HS-5 (cell line): ENCODE results near the gene DNER.

ENCODE experiments used
- DNase-seq: peaks from one replicate; pipeline ENCODE4 v3.0.0-alpha.2; 2012; ENCODE audit warnings: low read depth

The DNER gene

DNA sequence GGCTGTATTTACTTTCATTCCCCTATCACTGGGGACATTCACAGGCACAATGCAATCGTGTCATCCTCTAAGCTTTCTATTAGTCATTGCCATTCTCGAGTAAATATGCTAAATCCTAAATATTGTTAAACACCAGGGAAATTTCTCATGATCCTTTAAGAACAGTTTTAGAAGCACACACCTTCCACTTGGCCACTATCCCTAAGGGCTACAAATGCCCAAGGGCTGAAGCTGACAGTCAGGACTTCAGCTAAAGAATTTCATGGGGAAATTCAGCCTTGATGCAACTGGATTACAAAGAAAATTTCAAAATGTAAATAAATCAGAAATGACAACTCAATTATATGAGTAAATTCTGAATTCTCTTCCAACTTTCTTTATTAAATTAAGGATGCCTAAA lies 280.2 kb downstream of the DNER start:
- no peak for DNase-seq

- DNase-seq, result no peak
These were observed 281.0 kb downstream of the DNER start for GRCh38 chr2:229433351-229433750.

- DNase-seq, result peak; percentile 50
These were observed 282.9 kb downstream of the DNER start for GRCh38 chr2:229431327-229431954.

DNA sequence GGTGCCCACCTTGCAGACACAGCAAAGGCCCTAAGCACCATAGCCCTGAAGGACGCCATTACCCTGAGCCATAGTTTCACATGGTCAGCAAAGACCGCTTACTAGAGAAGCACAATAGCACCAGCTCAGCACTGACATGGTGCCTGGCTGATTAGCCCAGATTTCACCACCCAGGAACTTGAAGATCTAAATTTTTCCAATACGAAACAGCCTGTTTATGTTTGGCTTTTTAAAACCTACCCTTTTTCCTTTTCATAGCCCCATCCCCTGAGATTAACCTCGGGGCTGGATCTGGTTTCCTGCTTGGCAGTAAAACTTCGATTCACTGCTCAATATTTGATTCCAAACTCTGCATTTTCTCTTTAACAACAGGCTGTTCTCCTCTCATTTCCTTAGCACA lies 284.8 kb downstream of the DNER start:
- DNase-seq, result no peak

GRCh38 chr2:229426464-229426863 lies 287.9 kb downstream of the DNER start:
- no peak for DNase-seq

DNA sequence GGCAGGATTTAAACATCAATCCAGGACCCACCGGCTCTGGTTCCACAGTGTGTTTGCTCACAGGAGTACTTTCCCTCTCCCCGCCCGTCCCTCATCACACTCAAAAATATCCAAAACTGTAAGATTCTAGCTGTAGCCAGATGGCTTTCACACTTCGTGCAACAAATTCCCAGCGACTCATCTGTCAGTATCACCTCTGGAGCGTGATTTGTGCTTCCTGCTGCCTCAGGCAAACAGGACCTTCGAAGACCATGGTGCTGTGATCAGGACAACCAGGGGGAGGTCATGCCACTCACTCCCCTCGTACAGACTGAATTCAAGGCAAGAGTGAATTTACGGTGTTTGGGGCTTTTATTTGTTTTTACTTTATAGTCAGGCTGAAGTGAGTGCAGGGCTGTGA lies 288.8 kb downstream of the DNER start:
- DNase-seq, result no peak

GRCh38 chr2:229422063-229422462 lies 292.3 kb downstream of the DNER start:
- DNase-seq, result no peak

DNA sequence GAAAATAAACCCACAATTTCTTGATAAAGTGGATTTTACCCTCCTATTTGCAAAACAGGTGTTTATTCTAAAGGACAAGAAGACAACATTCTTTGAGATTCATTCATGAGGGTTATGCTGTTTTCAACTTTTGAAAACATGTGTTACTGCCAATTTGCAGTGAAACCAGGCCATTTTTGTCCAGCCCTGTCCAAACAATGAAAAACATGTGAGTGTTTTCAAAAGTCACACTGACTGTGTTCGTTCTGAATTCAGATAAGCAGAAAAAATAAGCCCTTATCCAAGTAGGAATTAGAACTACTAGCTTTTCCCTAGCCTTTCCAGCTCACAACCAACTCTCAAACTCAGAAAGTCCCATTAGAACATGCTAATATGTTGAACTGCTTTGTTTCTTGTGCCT lies 295.2 kb downstream of the DNER start:
- no peak for DNase-seq

DNA sequence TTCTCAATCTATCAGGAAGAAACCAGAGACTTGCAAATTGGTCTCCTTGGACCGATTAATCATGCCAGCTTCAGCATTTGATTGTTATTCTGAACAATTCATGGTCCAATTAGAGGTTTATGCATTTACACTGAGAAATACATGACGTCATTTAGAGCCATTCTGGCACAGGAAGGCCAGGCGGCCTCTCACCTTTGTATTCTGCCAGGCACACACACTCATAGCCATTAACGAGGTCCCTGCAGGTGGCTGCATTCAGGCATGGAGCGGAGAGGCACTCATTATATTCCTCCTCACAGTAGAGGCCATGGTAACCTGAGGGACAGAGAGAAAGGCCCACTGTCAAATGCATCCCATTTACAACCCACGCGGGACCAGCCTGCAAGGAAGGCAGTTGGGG lies 296.4 kb downstream of the DNER start:
- no peak for DNase-seq

GRCh38 chr2:229417176-229417575 lies 297.2 kb downstream of the DNER start:
- DNase-seq, result no peak

GRCh38 chr2:229416116-229416694 lies 298.1 kb downstream of the DNER start:
- DNase-seq, result no peak

GRCh38 chr2:229414631-229415030 lies 299.7 kb downstream of the DNER start:
- no peak for DNase-seq

DNA sequence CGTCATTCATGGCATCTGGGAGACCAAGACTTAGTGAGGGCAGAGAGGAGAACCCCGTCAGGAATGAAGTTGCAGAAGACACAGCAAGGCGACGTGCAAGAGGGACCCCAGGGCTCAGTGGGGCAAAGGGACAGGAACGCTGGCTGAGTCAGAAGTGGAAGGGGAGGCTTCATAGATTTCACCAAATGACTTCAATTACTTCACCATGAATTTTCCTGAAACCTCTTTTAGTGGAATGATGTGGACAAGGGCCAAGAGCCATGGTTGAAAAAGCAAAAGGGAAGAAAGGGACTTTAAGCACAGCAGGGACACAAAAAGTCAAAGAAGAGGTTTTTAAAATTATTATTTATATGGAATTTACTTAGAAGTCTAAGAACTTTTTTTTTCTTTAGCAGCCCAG lies 301.7 kb downstream of the DNER start:
- DNase-seq, result no peak

DNA sequence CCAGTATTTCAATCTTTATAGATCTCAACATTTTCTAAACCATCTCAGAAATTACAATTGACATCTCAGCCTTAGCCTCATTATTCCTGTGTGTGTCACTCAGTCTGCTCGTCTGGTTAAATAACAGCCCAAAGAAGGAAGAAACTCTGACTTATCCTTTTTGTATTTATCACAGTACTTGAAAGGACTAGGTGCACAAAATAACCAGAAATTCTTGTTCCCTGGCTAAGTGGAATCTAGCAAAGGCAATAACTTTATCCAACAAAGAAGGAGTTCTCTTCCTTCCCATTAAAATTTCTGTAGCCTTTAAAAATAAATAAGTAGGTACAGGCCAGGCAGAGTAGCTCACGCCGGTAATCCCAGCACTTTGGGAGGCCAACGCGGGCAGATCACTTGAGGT lies 303.4 kb downstream of the DNER start:
- no peak for DNase-seq

GRCh38 chr2:229410264-229410663 lies 304.1 kb downstream of the DNER start:
- DNase-seq, result no peak

GRCh38 chr2:229409751-229410181 lies 304.6 kb downstream of the DNER start:
- DNase-seq, result peak; percentile 48

- DNase-seq, result no peak
These were observed 305.4 kb downstream of the DNER start for GRCh38 chr2:229408962-229409361.

DNA sequence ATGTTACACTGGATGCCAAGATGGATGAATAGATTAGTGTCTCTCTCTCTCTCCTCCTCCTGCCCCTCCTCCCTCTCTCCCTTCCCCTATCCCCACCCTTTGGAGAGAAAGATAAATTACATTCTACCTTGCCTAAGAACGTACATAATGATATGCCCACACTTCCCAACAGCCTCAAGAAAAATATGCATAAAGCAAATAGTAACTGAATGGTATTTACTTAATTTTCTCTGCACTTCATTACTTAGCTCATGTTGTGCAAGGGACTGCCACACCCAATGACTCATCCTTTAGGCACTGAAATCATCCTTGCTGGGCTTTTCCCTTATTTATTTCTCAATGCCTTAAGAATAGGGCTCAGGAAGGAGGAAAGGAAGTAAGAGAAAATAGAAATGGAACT lies 306.0 kb downstream of the DNER start:
- peak; percentile 98 for DNase-seq

DNA sequence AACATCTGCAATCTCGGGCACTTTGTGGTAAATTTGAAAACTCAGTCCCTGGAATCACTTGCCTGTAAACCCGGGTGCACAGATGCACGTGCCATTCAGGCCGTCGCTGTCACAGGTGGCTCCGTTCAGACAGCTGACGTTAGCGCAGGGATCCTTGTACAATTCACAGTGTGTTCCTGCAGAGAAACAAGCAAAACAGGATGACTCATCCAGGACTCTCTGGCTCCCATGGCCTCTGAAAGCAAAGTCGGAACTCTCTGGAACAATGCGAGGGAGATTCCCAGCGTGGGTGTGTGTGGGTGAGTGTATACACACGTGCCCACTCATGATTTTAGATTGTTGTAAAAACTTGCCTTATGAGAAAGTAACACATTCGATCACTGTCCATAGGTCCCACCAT lies 307.2 kb downstream of the DNER start:
- DNase-seq, result peak; percentile 53

DNA sequence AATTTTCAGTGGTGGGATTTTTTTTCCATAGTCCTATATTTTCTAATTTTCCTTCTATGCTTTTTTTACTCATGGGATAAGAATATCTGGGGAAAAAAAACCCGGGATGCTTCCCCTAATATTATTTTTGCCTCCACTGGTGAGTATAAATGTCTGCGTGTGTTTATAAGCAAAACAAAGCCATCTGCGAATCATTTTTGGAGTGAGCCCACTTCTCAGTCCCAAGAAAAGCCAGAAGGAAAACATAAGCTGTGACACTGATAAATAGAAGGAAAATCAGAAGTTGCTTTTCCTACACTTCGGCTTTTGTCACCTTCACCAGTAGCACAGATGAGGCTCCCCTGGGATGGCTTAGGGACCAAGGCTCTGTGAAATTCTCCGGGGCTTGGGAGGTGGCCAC lies 308.6 kb downstream of the DNER start:
- DNase-seq, result no peak

- DNase-seq, result no peak
These were observed 311.1 kb downstream of the DNER start for GRCh38 chr2:229403296-229403695.

GRCh38 chr2:229401171-229401865 lies 313.0 kb downstream of the DNER start:
- no peak for DNase-seq

DNA sequence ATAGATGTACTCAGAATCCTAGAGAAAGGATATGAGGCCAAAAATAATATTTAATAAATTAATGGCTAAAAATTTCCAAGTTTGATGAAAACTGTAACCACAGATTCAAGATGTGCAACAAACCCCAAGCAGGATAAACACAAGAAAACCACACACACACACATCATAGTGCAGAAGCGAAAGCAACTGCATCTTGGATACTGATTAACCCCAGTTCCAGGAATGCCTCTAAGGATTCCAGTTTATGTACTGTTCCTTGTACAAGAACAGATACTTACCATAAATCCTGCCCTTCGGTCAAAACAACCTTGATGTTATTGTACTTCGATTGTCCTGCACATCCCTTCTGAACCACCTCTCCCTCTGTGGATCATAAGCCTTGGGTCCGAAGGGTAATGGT lies 320.4 kb downstream of the DNER start:
- no peak for DNase-seq

DNA sequence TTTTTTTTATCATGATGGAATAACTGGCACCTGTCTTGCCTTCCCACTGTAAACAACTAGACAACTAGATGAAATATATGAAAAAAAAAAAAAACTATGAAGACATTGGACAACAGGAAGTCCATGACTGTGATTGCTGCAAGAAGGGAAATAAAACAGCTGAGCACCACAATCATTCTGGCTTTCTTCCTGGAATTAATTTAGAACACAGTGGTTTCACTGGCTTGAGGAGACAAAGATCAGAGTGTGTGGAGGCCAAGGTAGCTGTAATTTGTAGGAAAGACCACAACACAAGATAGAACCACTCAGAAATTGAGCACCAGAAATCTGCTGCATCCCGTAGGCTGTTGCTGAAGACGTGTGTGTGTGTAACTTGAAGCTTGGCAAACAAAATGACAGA lies 322.2 kb downstream of the DNER start:
- no peak for DNase-seq
